A549 (cell line): Measurements from ENCODE around the gene IFI30. TPM values are rescaled to one million over a fixed set of nuclear protein-coding genes. Genes with fewer than 3 reads are reported as not detected.

Experiments used
- ATAC-seq, 2 experiments: fragments of 200-7000 bp in 1 of 2; fragments of >200 bp in 1 of 2; cut with Nextera tagmentation in 1 of 2; cut with Tn5 transposase in 1 of 2; 3 replicates each; pipeline versions ENCODE4 v1.8.0 to v1.9.1; 2018 to 2020; ENCODE audit warnings: mild to moderate bottlenecking in 1 of 2, moderate library complexity in 1 of 2
- CTCF ChIA-PET: fragments of 300-600 bp; sonication (Branson Sonifier 250); formaldehyde crosslinking; extraction: SDS; loops from one replicate; lab custom pipeline; 2021; ENCODE audit warnings: antibody characterized with exemption, inconsistent platforms; lab: Yijun Ruan, JAX
- POLR2A ChIA-PET: fragments of 350-600 bp; formaldehyde crosslinking; extraction: SDS; loops from one replicate; lab custom pipeline; 2021; ENCODE audit warnings: antibody characterized with exemption, inconsistent platforms; lab: Yijun Ruan, JAX
- DNase-seq, 2 experiments: peaks; one replicate each; pipeline versions ENCODE4 v3.0.0 to v3.0.0-alpha.2; 2011 to 2016; ENCODE audit warnings: low read depth in 1 of 2, low spot score in 1 of 2
- FAIRE-seq: peaks from 2 replicates; lab custom pipeline; 2011; peaks lifted over from hg19 to GRCh38; lab: Jason Lieb, UNC
- H3K27ac ChIP-seq, 2 experiments: fragments of >200 bp; sonication (Bioruptor Twin); formaldehyde crosslinking; 3 replicates each; pipeline ENCODE4 v1.5.1; 2016 to 2017
- H3K4me1 ChIP-seq: fragments of >200 bp; sonication (Bioruptor Twin); formaldehyde crosslinking; 3 replicates; pipeline ENCODE4 v1.6.1; 2016
- H3K4me2 ChIP-seq: fragments of >200 bp; sonication (Bioruptor Twin); formaldehyde crosslinking; 3 replicates; pipeline ENCODE4 v1.6.1; 2016
- H3K4me3 ChIP-seq: fragments of >200 bp; sonication (Bioruptor Twin); formaldehyde crosslinking; 3 replicates; pipeline ENCODE4 v1.5.1; 2016
- H3K9me3 ChIP-seq: fragments of >200 bp; sonication (Bioruptor Twin); formaldehyde crosslinking; 3 replicates; pipeline ENCODE4 v1.6.1; 2016
- CBX2 ChIP-seq: fragments of 200-600 bp; sonication (generic); IDR thresholded peaks from 2 replicates; pipeline ENCODE4 v1.6.1; 2016; ENCODE audit warnings: low read depth, mild to moderate bottlenecking, borderline replicate concordance
- CHD4 ChIP-seq: fragments of 200-600 bp; sonication (generic); IDR thresholded peaks from 2 replicates; pipeline ENCODE4 v1.6.1; 2016; ENCODE audit warnings: antibody characterized with exemption, mild to moderate bottlenecking, borderline replicate concordance
- FOSL2 ChIP-seq, 2 experiments: fragments of 450-650 bp in 1 of 2; fragments of >200 bp in 1 of 2; sonication (Bioruptor Twin) in 1 of 2; formaldehyde crosslinking; IDR thresholded peaks; 2 replicates each; pipeline versions ENCODE4 v1.5.0 to v1.6.1; 2016 to 2020; ENCODE audit warnings: mild to moderate bottlenecking in 1 of 2, moderate library complexity in 1 of 2
- FOXS1 ChIP-seq: fragments of 250-450 bp; sonication (Bioruptor Pico); IDR thresholded peaks from 2 replicates; pipeline ENCODE4 v1.5.0; 2020; ENCODE audit warnings: mild to moderate bottlenecking, moderate library complexity
- HES2 ChIP-seq: fragments of >200 bp; sonication (Bioruptor Twin); formaldehyde crosslinking; IDR thresholded peaks from 2 replicates; pipeline ENCODE4 v1.6.1; 2016
- HMGXB4 ChIP-seq: fragments of 250-450 bp; sonication (Bioruptor Pico); IDR thresholded peaks from 2 replicates; pipeline ENCODE4 v1.5.0; 2021; ENCODE audit warnings: mild to moderate bottlenecking, moderate library complexity, borderline replicate concordance
- HOXB5 ChIP-seq: fragments of 250-450 bp; sonication (Bioruptor Pico); IDR thresholded peaks from 2 replicates; pipeline ENCODE4 v1.5.0; 2020; ENCODE audit warnings: mild to moderate bottlenecking, moderate library complexity
- JUNB ChIP-seq: fragments of >200 bp; sonication (Bioruptor Twin); formaldehyde crosslinking; IDR thresholded peaks from 2 replicates; pipeline ENCODE4 v1.6.1; 2016
- KDM1A ChIP-seq: fragments of 200-600 bp; sonication (generic); IDR thresholded peaks from 2 replicates; pipeline ENCODE4 v1.6.1; 2016; ENCODE audit warnings: low read depth, mild to moderate bottlenecking
- MAZ ChIP-seq: fragments of 150-350 bp; IDR thresholded peaks from 2 replicates; pipeline ENCODE4 v1.6.1; 2014; ENCODE audit warnings: antibody characterized with exemption, low read depth, low read length, borderline replicate concordance
- MYC ChIP-seq: IDR thresholded peaks from 2 replicates; pipeline ENCODE4 v1.6.1; 2012; ENCODE audit warnings: mild to moderate bottlenecking, inconsistent platforms, low read length, improper control_type of control experiment, borderline replicate concordance
- PBX3 ChIP-seq: IDR thresholded peaks from 2 replicates; pipeline ENCODE4 v1.6.1; 2012
- RARB ChIP-seq: fragments of 250-450 bp; sonication (Bioruptor Pico); IDR thresholded peaks from 2 replicates; pipeline ENCODE4 v1.8.0; 2021; ENCODE audit warnings: mild to moderate bottlenecking, moderate library complexity
- RCOR1 ChIP-seq: fragments of 150-350 bp; IDR thresholded peaks from 2 replicates; pipeline ENCODE4 v1.6.1; 2014; ENCODE audit warnings: antibody characterized with exemption, low read length, low read depth
- REST ChIP-seq: fragments of 200-600 bp; sonication (generic); IDR thresholded peaks from 2 replicates; pipeline ENCODE4 v1.6.1; 2016; ENCODE audit warnings: antibody characterized with exemption, mild to moderate bottlenecking, moderate library complexity
- ZFP36 ChIP-seq: fragments of 450-650 bp; IDR thresholded peaks from 2 replicates; pipeline ENCODE4 v1.6.1; 2014; ENCODE audit warnings: borderline replicate concordance; ENCODE audit not compliant: partially characterized antibody
- ZNF302 ChIP-seq: fragments of 250-450 bp; sonication (Bioruptor Pico); IDR thresholded peaks from 2 replicates; pipeline ENCODE4 v1.9.0; 2021; ENCODE audit warnings: inconsistent platforms, mild to moderate bottlenecking, moderate library complexity
- ZSCAN20 ChIP-seq: fragments of 250-450 bp; sonication (Bioruptor Pico); IDR thresholded peaks from 2 replicates; pipeline ENCODE4 v1.8.0; 2022; ENCODE audit warnings: mild to moderate bottlenecking, moderate library complexity
- WGBS: methylation state at CpG from one replicate; pipeline ENCODE4 v1.1.6; 2017; ENCODE audit errors: missing lambda C conversion rate; 5-methylcytosine and 5-hydroxymethylcytosine counted together
- polyA plus RNA-seq, 4 experiments: library from polyadenylated mRNA; depleted of rRNA in 3 of 4; stranded (reverse); fragments of >200 nt; fragmentation: RNase III in 1 of 4; extraction: RNeasy Plus Mini Kit Qiagen cat#74134 plus additional on column Dnase treatment in 1 of 4; gene quantifications; 2 replicates in 3 of 4; 3 replicates in 1 of 4; pipeline ENCODE4 v1.2.3, GENCODE V29; 2011 to 2017

IFI30 gene
- polyA plus RNA-seq, 2 of the 4 experiments (the other 2 are of a cell fraction): 11.2 to 13.5 TPM

- ATAC-seq: no peak
- Histone ChIP-seq H3K4me3 (no peak overlapping the region), H3K4me2 (peak overlapping the region; percentile 99; the same call in 1 of the 3 replicates), H3K9me3 (no peaks in the 10 kb centered on the region)
- CTCF ChIA-PET: interaction anchor here (0.5 to 2.0 kb wide), 3 partner anchors 13 to 305 kb away, joined by 3 to 8 read pairs (median 5); no protein-coding TSS in a partner anchor
- TF ChIP-seq RARB (CRISPR knock-in tag): no peak
- TF ChIP-seq CHD4: no peak
- TF ChIP-seq JUNB: no peak
- no peak for TF ChIP-seq HMGXB4 (CRISPR knock-in tag)
- no peak for TF ChIP-seq ZSCAN20 (CRISPR knock-in tag)
- no peak for TF ChIP-seq FOSL2 (IDR thresholded peaks at IDR 0.05)
- TF ChIP-seq FOSL2 (CRISPR knock-in tag; IDR thresholded peaks at IDR 0.05): no peak
- TF ChIP-seq KDM1A: no peak
- TF ChIP-seq PBX3: no peak
- no peak for TF ChIP-seq HES2
- TF ChIP-seq ZNF302 (CRISPR knock-in tag): no peak
- TF ChIP-seq CBX2: no peak
- TF ChIP-seq FOXS1: no peak
- TF ChIP-seq RCOR1: no peak
- TF ChIP-seq MAZ: no peak
- no peak for TF ChIP-seq HOXB5
- TF ChIP-seq MYC: no peak
- TF ChIP-seq, all 56 proteins: peak for 0
- Histone ChIP-seq H3K4me1 (peaks cover 4% of the 10 kb centered on the region; the same call in 1 of the 3 replicates), H3K27ac (no peak overlapping the region)
- DNase-seq: no peak
- 97% methylated on average over 6 of the region's 11 CpGs for WGBS
- FAIRE-seq: no peak
- POLR2A ChIA-PET: interaction anchor here (0.6 kb wide), 1 partner anchor 14 kb away, joined by 3 read pairs; no protein-coding TSS in a partner anchor
Observed at GRCh38 chr19:18174983-18175382, 1.4 kb downstream of the IFI30 start.

- ATAC-seq (no peak), FAIRE-seq (no peak), DNase-seq (no peak)
- Histone ChIP-seq H3K27ac (no peak overlapping the region), H3K9me3 (no peaks in the 10 kb centered on the region), H3K4me2 (no peak overlapping the region), H3K4me3 (no peak overlapping the region)
- POLR2A ChIA-PET: interaction anchor here (1.0 kb wide), 1 partner anchor 16 kb away, joined by 4 read pairs; the partner anchor contains the start of gene MPV17L2
- WGBS: 81% methylated on average over 14 of the region's 19 CpGs
- TF ChIP-seq REST (no peak), ZFP36 (peak; percentile 53)
- TF ChIP-seq, all 56 proteins: peak for 1
- peaks cover 4% of the 10 kb centered on the region; the same call in 1 of the 3 replicates for H3K4me1 ChIP-seq
- CTCF ChIA-PET: interaction anchor here (0.9 to 2.0 kb wide), 4 partner anchors 10 to 75 kb away, joined by 3 to 10 read pairs (median 6); no protein-coding TSS in a partner anchor
Observed at GRCh38 chr19:18176367-18177310, 3.0 kb downstream of the IFI30 start.
